NB4 (cell line): ENCODE data around the gene CACNA1A.
"Not testable (repeated sequence)": the region's sequence is repeated elsewhere in the genome, so short reads cannot be mapped to it uniquely, and the experiment has no call there.

Experiments used
- DNase-seq: peaks from one replicate; pipeline ENCODE4 v3.0.0; 2010; ENCODE audit warnings: low read depth
- H3K4me3 ChIP-seq: one replicate; pipeline ENCODE4 v1.5.1; 2011; ENCODE audit warnings: mild to moderate bottlenecking, low read depth, low read length, moderate library complexity
- CTCF ChIP-seq: IDR thresholded peaks from one replicate; pipeline ENCODE4 v1.5.1; 2012; ENCODE audit warnings: low read depth, low read length
- MAX ChIP-seq: IDR thresholded peaks from 2 replicates; pipeline ENCODE4 v1.6.1; 2011; ENCODE audit warnings: low read depth, low read length
- MYC ChIP-seq: IDR thresholded peaks from 2 replicates; pipeline ENCODE4 v1.6.1; 2011; ENCODE audit warnings: low read depth, low read length
- POLR2A ChIP-seq: IDR thresholded peaks from 2 replicates; pipeline ENCODE4 v1.6.1; 2011; ENCODE audit warnings: mild to moderate bottlenecking; ENCODE audit not compliant: insufficient read length; ENCODE audit errors: extremely low read depth

CACNA1A gene

GRCh38 chr19:13189600-13189999 lies 316.7 kb downstream of the CACNA1A start:
- DNase-seq = no peak
- H3K4me3 ChIP-seq = no peak overlapping the region
- TF ChIP-seq POLR2A (no peak), MYC (no peak), CTCF (no peak), MAX (no peak)

- no peak overlapping the region for H3K4me3 ChIP-seq
- TF ChIP-seq MAX (no peak), CTCF (no peak), MYC (no peak), POLR2A (no peak)
- DNase-seq = no peak
These were observed 318.9 kb downstream of the CACNA1A start for GRCh38 chr19:13187419-13187818.

- DNase-seq, H3K4me3 ChIP-seq: not testable (repeated sequence)
These were observed 319.6 kb downstream of the CACNA1A start for GRCh38 chr19:13186688-13187087.

GRCh38 chr19:13185763-13186657 lies 320.3 kb downstream of the CACNA1A start:
- not testable (repeated sequence) for H3K4me3 ChIP-seq, DNase-seq

- DNase-seq, H3K4me3 ChIP-seq: not testable (repeated sequence)
These were observed 321.4 kb downstream of the CACNA1A start for GRCh38 chr19:13184926-13185325.

- no peak overlapping the region for H3K4me3 ChIP-seq
- TF ChIP-seq MYC = peak; percentile 78
- TF ChIP-seq CTCF = no peak
- TF ChIP-seq MAX = peak; percentile 75
- peak; percentile 91 for DNase-seq
These were observed 324.4 kb downstream of the CACNA1A start for GRCh38 chr19:13181747-13182388.

- not testable (repeated sequence) for DNase-seq, H3K4me3 ChIP-seq
These were observed 328.0 kb downstream of the CACNA1A start for GRCh38 chr19:13178291-13178690.

GRCh38 chr19:13177584-13177983 lies 328.7 kb downstream of the CACNA1A start:
- not testable (repeated sequence) for H3K4me3 ChIP-seq, DNase-seq

GRCh38 chr19:13176345-13176744 lies 329.9 kb downstream of the CACNA1A start:
- no peak for DNase-seq
- H3K4me3 ChIP-seq = no peak overlapping the region
- TF ChIP-seq CTCF (no peak), MYC (no peak)
